ENCODE results near the gene ZNF408.

GRCh38 chr11:46697723-46698122 is 3.1 kb upstream of the ZNF408 start:
- TF ChIP-seq PATZ1 (CRISPR knock-in tag; IDR thresholded peaks at IDR 0.05; ENCODE audit: borderline replicate concordance) (no peak), BACH2 (CRISPR knock-in tag; IDR thresholded peaks at IDR 0.05; ENCODE audit: borderline replicate concordance) (no peak), RARB (CRISPR knock-in tag; IDR thresholded peaks at IDR 0.05) (no peak), TOX (CRISPR knock-in tag; IDR thresholded peaks at IDR 0.05; ENCODE audit: borderline replicate concordance) (no peak), ARNTL (CRISPR knock-in tag; IDR thresholded peaks at IDR 0.05; ENCODE audit: borderline replicate concordance, low read depth) (no peak), ZNF70 (CRISPR knock-in tag; IDR thresholded peaks at IDR 0.05) (no peak), ZFP3 (CRISPR knock-in tag; IDR thresholded peaks at IDR 0.05) (no peak), ZFP30 (CRISPR knock-in tag; IDR thresholded peaks at IDR 0.05) (no peak), TSHZ2 (CRISPR knock-in tag; IDR thresholded peaks at IDR 0.05) (no peak), GLIS3 (CRISPR knock-in tag; IDR thresholded peaks at IDR 0.05) (no peak), OSR1 (CRISPR knock-in tag; IDR thresholded peaks at IDR 0.05) (no peak), ZNF565 (CRISPR knock-in tag; conservative IDR thresholded peaks at IDR 0.05; ENCODE audit: low read depth) (no peak), CREB5 (CRISPR knock-in tag; IDR thresholded peaks at IDR 0.05; ENCODE audit: low read depth) (no peak), TCF4 (CRISPR knock-in tag; IDR thresholded peaks at IDR 0.05; ENCODE audit: borderline replicate concordance) (no peak)

Data from SK-N-SH treated with all-trans-retinoic acid at 6 μM for 48 hours (cell line).